GM18907 (cell line): Measurements from ENCODE around the gene SLC7A9.
"Not testable (repeated sequence)": the region's sequence is repeated elsewhere in the genome, so short reads cannot be mapped to it uniquely, and the experiment has no call there.

ENCODE experiments used
- ATAC-seq: cut with Tn5 transposase; IDR thresholded peaks from one replicate; pipeline ENCODE4 v1.9.1; 2021; ENCODE audit warnings: mild to moderate bottlenecking, moderate library complexity; ENCODE audit not compliant: unreplicated experiment

SLC7A9 gene

DNA sequence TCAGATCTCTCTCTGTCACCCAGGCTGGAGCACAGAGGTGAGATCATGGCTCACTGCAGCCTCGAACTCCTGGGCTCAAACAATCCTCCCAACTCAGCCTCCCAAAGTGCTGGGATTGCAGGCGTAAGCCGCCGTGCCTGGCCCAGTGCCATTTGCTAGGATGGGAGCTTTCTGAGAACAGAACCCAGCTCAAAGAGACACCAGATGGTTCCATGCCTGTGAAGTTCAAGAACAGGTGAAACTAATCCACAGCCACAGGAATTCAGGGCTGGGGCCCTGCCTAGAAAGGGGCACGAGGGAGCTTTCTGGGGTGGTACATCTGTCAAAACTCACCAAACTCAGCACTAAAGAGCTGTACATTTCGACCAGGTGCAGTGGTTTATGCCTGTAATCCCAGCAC lies 4.2 kb downstream of the SLC7A9 start:
- ATAC-seq: no peak

- no peak for ATAC-seq
Observed at GRCh38 chr19:32864318-32865007, 5.1 kb downstream of the SLC7A9 start.

DNA sequence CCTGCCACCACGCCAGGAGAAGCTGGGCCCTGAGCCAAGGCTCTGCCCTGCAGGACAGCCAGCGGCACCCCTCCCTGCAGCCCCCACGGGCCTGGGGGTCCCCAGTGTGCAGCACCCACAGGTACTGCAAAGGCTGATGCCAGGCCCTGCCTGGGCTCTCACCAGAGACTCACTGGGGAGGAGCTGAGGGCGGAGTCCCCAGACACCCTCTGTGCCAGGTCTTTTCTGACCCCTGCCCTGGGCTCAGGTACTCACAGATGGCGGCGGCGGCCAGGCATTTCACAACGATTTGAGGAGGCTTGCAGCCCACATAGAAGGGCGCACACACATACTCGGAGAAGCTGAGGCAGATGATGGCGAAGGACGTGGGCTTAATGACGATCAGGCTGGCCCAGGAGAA lies 5.7 kb downstream of the SLC7A9 start:
- no peak for ATAC-seq

- no peak for ATAC-seq
Observed at GRCh38 chr19:32863301-32863700, 6.3 kb downstream of the SLC7A9 start.

DNA sequence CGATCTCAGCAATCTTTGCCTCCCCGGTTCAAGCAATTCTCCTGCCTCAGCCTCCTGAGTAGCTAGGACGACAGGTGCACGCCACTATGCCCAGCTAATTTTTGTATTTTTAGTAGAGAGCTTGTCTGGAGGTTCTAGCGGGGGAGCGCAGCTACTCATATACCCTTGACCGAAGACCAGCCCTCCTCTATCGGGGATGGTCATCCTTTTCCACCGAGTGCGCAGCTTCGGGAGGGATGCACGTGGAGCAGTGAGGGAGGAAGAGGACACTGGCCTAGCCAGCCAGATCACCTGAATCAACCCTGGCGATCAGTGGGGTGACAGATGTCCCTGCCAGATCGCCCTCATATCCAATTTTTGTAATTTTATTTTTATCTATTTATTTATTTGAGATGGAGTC lies 6.8 kb downstream of the SLC7A9 start:
- no peak for ATAC-seq

DNA sequence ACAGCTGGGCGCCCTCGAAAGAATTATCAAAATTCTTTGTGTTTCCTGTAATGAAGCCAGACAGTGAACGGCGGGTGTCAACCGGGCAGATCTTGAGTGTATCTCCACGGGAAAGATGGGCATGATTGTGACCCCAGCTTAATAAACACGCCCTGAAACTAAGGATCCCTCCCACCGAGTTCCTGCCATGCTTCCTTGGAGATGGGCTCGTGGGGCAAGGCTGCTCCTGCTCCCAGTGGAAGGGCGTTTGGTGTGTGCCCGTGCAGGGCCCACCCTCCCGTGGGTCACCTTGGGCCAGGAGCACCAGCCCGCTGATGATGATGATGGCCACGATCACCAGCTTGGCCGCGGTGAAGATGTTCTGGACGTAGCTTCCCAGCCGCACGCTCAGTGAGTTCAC lies 7.4 kb downstream of the SLC7A9 start:
- no peak for ATAC-seq

- ATAC-seq: no peak
Observed at GRCh38 chr19:32861596-32861995, 8.0 kb downstream of the SLC7A9 start.

GRCh38 chr19:32859591-32859990 lies 10.0 kb downstream of the SLC7A9 start:
- ATAC-seq: no peak

DNA sequence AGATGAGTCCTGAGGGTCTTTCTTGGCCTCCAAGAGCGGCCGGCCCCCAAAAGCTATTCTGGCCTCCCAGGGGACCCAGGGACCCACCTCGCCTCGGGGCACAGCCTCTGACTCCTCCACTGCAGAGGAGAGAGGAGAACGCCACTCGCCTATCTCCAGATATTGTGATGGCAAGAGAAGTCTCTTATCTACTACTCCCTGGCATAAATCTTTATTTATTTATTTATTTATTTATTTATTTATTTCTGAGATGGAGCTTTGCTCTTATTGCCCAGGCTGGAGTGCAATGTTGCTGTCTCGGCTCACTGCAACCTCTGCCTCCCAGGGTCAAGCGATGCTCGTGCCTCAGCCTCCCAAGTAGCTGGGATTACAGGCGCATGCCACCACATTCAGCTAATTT lies 11.0 kb downstream of the SLC7A9 start:
- ATAC-seq: no peak

DNA sequence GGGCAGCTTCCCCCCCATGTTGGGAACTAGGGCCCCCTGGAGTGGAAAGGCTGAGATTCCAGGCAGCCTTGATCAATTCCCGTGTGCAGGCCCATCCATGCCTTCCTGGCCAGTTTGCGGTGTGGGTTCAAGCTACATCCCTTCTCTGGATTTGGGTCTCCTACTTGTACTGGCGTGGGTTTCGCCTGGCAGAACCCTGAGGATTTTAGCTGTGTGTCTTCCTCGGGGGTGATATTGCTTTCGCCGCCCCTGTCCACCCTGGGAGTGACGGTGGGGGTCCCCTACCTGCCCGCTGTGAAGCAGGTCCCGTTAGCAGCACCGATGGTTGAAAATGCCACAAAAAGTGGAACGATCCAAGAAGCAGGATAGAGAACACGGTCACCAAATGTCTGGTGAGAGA lies 11.4 kb downstream of the SLC7A9 start:
- no peak for ATAC-seq

DNA sequence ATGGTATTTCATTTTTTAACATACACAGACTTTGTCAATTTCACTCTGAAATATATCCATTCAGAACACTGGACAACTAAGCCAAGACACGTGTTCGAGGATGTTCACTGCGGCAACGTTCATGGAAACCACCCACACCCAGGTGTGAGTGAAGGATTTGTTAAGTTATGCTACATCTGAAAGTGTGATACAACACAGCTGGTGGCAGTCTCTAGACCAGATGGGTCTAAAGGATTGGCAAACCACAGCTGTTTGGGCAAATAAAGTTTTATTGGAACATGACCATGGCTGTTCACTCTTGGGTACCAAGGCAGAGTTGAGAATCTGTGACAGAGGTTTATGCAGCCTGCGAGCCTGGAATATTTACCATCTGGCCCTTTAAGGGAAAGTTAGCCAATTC lies 12.0 kb downstream of the SLC7A9 start:
- no peak for ATAC-seq

DNA sequence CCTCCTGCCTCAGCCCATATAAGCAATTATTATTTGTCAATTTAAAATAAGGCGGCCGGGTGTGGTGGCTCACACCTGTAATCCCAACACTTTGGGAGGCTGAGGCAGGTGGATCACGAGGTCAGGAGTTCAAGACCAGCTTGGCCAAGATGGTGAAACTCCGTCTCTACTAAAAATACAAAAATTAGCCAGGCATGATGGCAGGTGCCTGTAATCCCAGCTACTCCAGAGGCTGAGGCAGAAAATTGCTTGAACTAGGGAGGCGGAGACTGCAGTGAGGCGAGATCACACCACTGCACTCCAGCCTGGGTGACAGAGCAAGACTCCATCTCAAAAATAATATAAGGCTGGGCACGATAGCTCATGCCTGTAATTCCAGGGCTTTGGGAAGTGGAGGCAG lies 12.7 kb downstream of the SLC7A9 start:
- ATAC-seq: not testable (repeated sequence)

- no peak for ATAC-seq
Observed at GRCh38 chr19:32852216-32852615, 17.4 kb downstream of the SLC7A9 start.

DNA sequence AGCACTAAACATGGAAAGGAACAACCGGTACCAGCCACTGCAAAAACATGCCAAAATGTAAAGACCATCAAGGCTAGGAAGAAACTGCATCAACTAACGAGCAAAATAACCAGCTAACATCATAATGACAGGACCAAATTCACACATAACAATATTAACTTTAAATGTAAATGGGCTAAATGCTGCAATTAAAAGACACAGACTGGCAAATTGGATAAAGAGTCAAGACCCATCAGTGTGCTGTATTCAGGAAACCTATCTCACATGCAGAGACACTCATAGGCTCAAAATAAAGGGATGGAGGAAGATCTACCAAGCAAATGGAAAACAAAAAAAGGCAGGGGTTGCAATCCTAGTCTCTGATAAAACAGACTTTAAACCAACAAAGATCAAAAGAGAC lies 21.5 kb downstream of the SLC7A9 start:
- ATAC-seq: not testable (repeated sequence)

GRCh38 chr19:32843716-32844245 lies 25.8 kb downstream of the SLC7A9 start:
- ATAC-seq: no peak

- no peak for ATAC-seq
Observed at GRCh38 chr19:32842061-32842460, 27.5 kb downstream of the SLC7A9 start.

- no peak for ATAC-seq
Observed at GRCh38 chr19:32837531-32837930, 32.0 kb downstream of the SLC7A9 start.

DNA sequence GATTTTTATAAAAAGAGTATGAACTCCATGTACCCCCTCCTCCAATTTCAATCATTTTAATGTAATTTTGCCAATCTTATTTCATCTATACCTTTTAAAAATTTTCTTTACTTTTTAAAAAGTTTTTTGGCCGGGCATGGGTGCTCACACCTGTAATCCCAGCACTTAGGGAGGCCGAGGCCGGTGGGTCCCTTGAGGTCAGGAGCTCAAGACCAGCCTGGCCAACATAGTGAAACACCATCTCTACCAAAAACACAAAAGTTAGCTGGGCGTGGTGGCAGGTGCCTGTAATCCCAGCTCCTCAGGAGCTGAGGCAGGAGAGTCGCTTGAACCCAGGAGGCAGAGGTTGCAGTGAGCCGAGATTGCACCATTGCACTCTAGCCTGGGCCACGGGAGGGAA lies 36.2 kb downstream of the SLC7A9 start:
- ATAC-seq: not testable (repeated sequence)

DNA sequence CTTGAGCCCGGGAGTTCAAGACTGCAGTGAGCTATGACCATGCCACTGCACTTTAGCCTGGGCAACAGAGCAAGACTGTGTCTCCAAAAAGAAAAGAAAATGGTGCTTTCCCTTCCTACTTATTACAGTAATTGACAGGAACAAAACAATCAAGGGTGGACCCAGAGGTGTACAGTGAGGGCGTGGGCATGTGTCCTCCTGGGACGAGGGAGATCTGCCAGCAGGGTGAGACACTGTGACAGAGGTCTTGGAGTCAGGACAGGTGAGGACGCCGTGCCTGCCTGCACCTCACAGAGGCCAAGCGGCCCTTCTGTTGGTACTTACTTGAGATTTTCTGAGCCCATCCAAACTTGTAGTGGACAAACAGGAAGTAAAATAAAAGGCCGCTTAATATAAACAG lies 36.7 kb downstream of the SLC7A9 start:
- not testable (repeated sequence) for ATAC-seq

- ATAC-seq: not testable (repeated sequence)
Observed at GRCh38 chr19:32832094-32832493, 37.5 kb downstream of the SLC7A9 start.

DNA sequence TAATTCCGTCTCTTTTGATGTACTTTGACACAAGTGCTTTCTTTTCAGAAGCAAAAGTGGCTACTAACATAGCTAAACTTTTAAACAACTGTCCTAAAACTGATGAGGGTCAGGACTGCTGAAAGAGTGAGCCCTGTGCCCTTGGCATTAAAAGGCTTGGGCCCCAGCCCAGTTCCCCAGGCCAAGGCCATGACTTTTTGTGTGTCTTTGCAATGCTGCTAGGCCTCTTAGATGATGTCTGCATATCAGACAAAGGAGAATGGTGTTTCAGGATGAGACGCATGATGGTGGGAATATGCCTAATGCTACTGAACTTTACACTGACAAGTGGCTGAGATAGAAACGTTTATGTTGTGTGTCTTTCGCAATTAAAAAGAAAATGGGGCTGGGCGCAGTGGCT lies 38.0 kb downstream of the SLC7A9 start:
- no peak for ATAC-seq

DNA sequence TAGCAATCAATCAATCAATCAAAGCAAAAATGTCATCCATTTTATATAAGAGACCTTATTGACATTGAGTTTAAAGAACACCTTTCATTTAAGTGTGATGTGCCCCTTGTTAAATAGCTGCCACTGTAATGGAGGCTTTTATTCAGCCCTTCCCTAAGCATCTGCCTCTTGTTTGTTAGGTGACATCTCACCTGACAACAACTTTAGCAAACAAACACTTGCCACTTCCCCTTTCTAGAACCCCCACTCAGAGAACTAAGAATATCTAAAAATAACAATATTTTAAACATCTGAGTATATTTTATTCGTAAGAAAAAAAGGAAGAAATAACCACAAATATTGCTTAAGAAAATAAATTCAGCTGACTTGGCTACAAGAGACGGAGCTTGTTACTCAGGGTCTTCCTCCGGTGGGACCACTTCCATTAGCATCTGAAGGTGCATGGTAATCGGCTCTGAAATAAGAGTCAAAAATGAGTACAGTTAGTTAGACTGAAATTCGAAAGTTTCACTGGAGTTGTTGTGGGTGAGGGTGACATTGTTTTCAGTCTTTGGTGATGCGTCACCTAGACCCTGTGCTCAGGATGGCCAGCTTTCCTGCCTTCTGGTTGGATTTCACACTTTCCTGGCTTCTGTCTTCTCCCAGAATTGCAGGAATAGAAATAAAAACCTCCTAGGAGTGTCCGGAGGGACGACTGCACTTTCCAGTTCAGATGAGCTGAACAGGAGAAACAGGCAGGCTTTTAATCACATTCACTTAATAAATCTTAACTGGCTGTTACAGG lies 39.1 kb downstream of the SLC7A9 start:
- no peak for ATAC-seq
